Sigmoid colon (tissue), 4 donors: ENCODE measurements around the gene SLC49A4.

Source experiments
- EP300 ChIP-seq, 4 donors: sonication (generic); formaldehyde crosslinking; IDR thresholded peaks; one replicate each; pipeline ENCODE4 v1.6.1; 2017; ENCODE audit warnings: antibody characterized with exemption in 4 of 4
- POLR2A ChIP-seq, 2 donors: fragments of 450-650 bp; IDR thresholded peaks; one replicate each; pipeline ENCODE4 v1.6.1; 2016; ENCODE audit warnings: antibody characterized with exemption in 2 of 2, mild to moderate bottlenecking in 2 of 2, moderate library complexity in 2 of 2
- POLR2AphosphoS5 ChIP-seq, 4 donors: sonication (generic); formaldehyde crosslinking; IDR thresholded peaks; one replicate each; pipeline ENCODE4 v1.6.1; 2017; ENCODE audit warnings: antibody characterized with exemption in 4 of 4
- TF ChIP-seq, protein P1 (sequence below), 4 experiments: fragments of 450-650 bp in 3 of 4; fragments of 200-600 bp in 1 of 4; IDR thresholded peaks; one replicate each; pipeline ENCODE4 v1.5.1; 2016 to 2019; ENCODE audit warnings: antibody characterized with exemption in 4 of 4, mild to moderate bottlenecking in 3 of 4, moderate library complexity in 2 of 4

DNA sequence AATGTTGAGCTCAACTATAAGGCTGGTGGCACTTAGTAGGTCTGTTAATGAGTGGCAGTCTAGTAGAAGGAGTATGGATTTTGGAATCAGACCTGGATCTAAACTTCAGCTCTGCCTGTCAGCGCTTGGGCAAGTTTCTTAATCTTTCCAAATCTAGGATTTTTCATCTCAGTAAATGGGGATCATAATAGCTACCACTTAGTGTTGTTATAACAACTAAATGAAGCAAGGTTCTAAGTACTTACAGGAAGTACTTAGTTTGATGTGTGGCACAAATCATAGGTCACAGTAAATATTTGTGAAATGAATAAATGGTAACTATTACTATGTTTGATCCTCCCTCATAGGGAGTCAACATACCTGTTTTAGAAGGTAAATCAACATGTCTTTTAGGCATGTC is 31.4 kb downstream of the SLC49A4 start:
- TF ChIP-seq, protein P1, sequence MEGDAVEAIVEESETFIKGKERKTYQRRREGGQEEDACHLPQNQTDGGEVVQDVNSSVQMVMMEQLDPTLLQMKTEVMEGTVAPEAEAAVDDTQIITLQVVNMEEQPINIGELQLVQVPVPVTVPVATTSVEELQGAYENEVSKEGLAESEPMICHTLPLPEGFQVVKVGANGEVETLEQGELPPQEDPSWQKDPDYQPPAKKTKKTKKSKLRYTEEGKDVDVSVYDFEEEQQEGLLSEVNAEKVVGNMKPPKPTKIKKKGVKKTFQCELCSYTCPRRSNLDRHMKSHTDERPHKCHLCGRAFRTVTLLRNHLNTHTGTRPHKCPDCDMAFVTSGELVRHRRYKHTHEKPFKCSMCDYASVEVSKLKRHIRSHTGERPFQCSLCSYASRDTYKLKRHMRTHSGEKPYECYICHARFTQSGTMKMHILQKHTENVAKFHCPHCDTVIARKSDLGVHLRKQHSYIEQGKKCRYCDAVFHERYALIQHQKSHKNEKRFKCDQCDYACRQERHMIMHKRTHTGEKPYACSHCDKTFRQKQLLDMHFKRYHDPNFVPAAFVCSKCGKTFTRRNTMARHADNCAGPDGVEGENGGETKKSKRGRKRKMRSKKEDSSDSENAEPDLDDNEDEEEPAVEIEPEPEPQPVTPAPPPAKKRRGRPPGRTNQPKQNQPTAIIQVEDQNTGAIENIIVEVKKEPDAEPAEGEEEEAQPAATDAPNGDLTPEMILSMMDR (IDR thresholded peaks at IDR 0.05) = no peak
- TF ChIP-seq POLR2A (IDR thresholded peaks at IDR 0.05) (no peak), EP300 (IDR thresholded peaks at IDR 0.05) (no peak), POLR2AphosphoS5 (IDR thresholded peaks at IDR 0.05) (no peak)
